ENCODE data around the gene GID8.
"Not testable (repeated sequence)": the region's sequence is repeated elsewhere in the genome, so short reads cannot be mapped to it uniquely, and the experiment has no call there.

Gene GID8

GRCh38 chr20:62922451-62922921 is 15.5 kb upstream of the GID8 start:
- DNase-seq (ENCODE audit: low spot score) = no peak

GRCh38 chr20:62923059-62923668 is 14.8 kb upstream of the GID8 start:
- DNase-seq (ENCODE audit: low spot score) = not testable (repeated sequence)

DNA sequence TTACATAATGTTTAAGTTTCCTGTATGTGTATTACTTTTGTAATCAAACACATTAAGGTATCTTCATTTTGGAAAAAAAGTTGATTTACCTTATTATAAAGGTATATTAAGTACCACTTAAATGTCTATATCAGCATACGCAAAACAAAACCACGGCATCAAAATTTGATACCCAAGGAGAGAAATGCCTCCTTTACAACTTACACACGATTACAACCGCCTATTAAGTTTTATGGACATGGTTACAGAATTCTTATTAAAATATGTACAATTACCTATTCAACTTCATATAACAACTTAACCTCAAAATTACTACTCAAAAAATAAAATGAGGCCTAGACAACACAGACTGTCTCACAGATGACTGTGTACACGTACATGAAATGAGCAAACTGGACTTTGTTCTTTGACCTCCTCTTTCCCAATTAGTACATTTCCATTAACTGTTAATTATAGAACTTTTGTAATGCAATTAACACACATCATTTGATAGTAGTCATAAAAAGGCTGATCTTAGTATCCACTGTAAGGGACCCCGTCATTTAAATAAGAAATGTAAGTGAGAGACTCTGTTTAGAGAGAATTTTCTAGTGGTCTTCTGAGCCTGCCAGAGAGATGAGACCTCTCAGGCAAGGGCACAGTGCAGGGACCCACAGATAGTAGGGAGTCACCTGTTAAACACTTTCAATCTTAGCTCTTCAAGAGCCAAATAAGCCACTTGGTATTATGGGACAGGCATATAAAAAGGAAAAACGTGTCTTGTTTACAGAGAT is 14.1 kb upstream of the GID8 start:
- no peak for DNase-seq (ENCODE audit: low spot score)

GRCh38 chr20:62924442-62925075 is 13.4 kb upstream of the GID8 start:
- DNase-seq (ENCODE audit: low spot score) = peak; percentile 57

- DNase-seq (ENCODE audit: low spot score) = no peak
Measured at GRCh38 chr20:62925076-62925419, 12.9 kb upstream of the GID8 start.

GRCh38 chr20:62925420-62926228 is 12.3 kb upstream of the GID8 start:
- DNase-seq (ENCODE audit: low spot score) = peak; percentile 58

DNA sequence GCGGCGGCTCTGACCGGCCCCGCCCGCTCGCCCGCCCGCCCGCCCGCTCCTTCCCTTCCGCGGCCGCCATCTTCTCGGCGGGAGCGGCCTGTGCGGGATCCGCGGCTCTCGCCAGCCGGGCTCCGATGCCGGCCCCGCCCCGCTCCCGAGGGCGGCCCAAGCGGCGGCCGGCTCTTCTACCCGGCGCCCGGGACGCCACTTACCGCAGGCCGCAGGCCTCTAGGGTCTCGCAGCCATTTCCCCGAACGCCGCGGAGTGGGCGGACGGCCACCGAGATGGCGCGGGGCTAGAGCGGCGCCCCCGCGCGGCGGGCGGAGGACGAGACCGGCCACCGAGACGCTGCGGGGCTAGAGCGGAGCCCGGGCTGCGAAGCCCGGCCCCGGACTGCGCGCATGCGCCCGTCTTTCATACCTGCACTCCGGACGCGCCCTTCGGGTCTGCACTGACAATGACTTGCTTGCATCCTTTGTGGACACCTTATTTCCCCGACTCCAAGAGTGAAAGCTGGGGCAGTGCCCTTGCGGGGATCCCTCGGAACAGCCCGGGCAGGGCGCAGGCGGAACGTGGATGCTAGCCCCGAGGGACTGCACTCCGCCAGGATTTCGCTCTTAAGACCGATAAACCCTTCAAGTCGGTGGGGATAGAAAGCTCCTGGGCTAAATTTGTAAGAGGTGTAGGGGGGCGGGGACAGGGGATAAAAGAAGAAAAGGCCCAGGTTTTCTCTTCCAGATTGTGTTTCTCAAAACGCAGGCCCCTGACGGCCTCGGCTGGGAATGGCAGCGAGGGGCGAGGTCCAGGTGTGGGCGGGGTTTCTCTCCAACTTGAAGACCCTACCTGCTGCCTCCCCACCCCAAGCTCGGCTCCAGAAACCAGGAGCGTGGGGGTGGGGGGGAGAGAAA is 11.5 kb upstream of the GID8 start, which contains the start of gene DIDO1:
DIDO1 (minus strand) TSS at position 277 of the 899 bp plus-strand sequence.
- DNase-seq (ENCODE audit: low spot score) = peak; percentile 94

GRCh38 chr20:62927128-62927705 is 10.7 kb upstream of the GID8 start:
- no peak for DNase-seq (ENCODE audit: low spot score)

GRCh38 chr20:62928246-62928939 is 9.6 kb upstream of the GID8 start:
- DNase-seq (ENCODE audit: low spot score) = no peak

GRCh38 chr20:62929051-62929538 is 8.9 kb upstream of the GID8 start:
- DNase-seq (ENCODE audit: low spot score) = peak; percentile 64

DNA sequence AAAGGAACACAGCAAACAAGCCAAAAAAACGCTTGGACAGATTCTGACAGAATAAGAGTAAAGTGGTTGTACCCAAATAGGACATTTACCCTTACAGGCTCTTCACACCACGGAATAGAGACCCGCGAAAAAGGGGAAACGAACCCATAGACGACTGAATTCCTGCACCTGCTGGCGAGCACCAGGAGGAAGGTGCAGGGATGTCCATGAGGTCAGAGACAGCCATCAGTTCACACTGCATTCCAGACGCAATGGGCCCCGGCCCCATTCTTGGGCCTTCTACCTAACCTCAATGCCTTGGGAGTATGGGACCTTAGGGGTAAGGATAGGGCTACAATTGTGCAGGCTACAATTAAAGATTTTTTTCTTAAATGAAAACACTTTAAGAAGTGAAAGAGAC is 6.5 kb upstream of the GID8 start:
- no peak for DNase-seq (ENCODE audit: low spot score)

DNA sequence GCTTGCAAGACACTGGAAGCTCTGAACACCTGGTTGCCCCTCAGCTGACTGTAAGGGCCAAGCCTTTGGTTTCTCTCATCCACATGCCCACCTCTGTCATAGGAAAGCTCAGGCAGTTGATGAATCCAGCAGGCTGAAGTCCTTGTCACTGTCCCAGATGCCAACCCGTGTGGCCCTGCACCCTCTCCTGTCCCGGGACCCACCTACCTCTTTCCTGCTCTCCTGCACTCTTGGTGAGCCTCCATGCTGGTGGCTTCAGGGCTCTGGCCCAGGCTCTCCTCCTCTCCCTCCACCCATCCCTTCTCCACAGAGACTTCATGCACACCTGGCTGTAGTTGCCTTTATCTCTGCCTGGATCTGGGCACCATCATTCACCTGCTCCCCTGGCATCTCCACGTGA is 4.0 kb upstream of the GID8 start:
- no peak for DNase-seq (ENCODE audit: low spot score)

- DNase-seq (ENCODE audit: low spot score) = peak; percentile 60
Measured at GRCh38 chr20:62935204-62935967, 2.6 kb upstream of the GID8 start.

GRCh38 chr20:62935968-62936585 is 1.9 kb upstream of the GID8 start:
- no peak for DNase-seq (ENCODE audit: low spot score)

DNA sequence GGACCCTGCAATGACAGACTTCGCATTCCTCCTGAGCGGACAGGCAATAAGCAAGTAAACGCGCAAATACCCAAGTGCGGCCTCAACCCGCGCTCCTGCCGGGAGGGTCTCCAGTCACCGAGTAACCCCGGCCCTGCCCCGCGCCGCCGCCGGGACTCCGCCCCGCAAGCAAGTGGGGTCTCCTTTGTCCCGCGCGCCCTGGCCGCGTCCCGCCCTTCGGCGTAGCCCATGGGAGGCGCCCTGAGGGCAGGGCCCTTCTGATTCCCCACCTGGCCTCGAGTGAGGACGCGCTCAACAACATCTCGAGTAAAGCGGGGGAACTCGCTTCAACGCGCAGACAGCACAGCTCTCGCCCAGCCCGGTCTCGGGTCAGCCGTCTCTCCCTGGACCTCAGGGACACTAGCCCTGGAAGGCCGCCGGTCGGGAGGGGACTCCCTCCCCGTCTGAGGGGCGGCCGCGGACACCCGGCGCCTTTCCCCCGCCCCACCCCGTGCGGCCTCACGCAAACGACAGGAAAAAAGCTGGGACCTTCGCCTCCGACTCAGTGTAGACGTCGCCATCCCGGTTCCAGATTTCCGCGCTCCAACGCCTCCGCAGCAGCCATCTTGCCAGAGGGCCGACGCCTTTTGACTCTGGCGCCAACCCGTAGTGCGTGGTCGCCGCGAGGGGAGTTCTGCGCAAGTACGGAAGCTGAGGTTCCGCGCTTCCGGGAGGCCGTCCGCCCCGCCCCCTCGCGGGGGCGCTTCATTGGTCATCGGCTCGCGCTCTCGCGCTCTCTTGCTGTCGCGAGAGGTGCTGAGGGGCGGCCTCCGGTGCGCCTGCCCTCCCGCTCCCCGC is 461 bp upstream of the GID8 start:
- peak; percentile 97 for DNase-seq (ENCODE audit: low spot score)

- no peak for DNase-seq (ENCODE audit: low spot score)
Measured at GRCh38 chr20:62940875-62941274, 2.9 kb downstream of the GID8 start.

- no peak for DNase-seq (ENCODE audit: low spot score)
Measured at GRCh38 chr20:62941792-62942191, 3.8 kb downstream of the GID8 start.

- DNase-seq (ENCODE audit: low spot score) = no peak
Measured at GRCh38 chr20:62942456-62942855, 4.5 kb downstream of the GID8 start.
